GM10847 (cell line): ENCODE data around the gene DUSP10.

ENCODE experiments used
- POLR2A ChIP-seq: IDR thresholded peaks from 2 replicates; pipeline ENCODE4 v1.6.1; 2011; ENCODE audit not compliant: insufficient read length; ENCODE audit errors: extremely low read depth

DUSP10 gene

GRCh38 chr1:221747839-221748238 is 6.0 kb upstream of the DUSP10 start:
- no peak for TF ChIP-seq POLR2A

- no peak for TF ChIP-seq POLR2A
These were observed 1.7 kb upstream of the DUSP10 start for GRCh38 chr1:221743416-221744208.

DNA sequence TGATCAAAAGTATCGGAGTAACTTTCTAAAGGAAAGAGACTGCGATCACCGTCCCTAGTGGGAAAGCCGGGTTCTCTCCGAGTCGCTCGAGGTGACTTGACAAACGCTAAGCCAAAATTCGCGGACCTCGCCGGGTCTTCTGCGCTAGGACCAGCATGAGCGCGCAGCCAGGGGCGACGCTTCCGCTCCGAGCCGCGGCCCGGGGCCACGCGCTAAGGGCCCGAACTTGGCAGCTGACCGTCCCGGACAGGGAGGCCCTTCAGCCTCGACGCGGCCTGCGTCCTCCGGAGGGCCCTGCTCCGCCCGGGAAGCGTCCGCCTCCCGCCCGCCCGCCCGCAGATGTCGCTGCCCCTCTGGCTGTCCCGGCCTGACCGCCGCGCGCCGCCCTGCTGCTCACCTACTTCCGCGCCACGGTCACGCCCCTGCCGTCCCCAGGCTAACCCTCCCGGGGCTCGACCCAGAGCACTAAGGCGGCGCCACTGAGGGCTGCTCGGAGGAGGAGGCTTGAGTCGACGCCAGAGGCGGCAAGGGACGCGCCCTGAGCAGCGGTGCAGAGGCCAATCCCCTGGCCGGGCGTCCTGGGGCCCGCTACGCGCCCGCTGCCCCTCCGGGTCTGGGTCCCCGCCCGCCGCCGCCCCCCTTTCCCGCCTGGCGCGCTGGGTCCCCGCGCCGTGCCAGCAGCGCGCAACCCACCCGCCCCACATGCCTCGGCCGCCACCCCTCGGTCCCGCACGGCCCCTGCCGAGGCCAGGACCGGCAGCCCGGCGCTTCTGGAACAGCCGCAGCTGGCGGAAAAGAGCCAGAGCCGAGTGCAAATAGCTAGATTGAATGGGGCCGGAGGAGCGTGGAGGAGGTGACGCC is 896 bp upstream of the DUSP10 start:
- TF ChIP-seq POLR2A, result peak; percentile 72

DNA sequence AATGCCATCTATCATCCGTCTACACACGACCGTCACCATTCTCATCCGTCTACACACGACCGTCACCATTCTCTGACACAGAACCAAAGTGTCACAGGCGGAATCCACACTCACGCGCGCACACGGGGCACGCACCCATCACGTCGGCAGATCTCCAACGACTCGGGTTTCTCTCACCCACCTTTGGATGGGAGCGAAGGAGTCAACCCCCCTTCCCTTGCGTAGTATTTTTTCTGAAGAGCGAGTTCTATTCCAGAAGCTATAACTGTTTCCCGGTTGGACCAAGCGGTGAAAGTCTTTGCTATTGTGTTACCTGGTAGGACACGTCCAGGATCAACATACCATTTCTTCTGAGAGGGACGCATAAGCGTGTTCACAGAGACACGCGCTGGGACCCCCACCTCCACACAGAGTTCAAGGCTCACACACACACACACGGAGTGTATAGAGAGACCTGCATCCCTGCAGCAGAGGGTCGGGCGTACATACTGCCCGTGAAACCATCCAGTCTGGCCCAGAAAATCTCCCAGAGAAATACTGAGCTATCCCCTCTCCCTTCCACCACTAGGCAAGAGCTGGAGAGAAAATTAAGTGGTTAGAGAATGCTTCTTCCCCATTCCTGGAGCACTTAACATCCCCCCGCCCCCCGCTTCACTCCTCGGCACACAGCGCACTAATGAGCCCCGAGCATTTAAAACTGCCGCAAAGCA is 741 bp downstream of the DUSP10 start:
- no peak for TF ChIP-seq POLR2A

DNA sequence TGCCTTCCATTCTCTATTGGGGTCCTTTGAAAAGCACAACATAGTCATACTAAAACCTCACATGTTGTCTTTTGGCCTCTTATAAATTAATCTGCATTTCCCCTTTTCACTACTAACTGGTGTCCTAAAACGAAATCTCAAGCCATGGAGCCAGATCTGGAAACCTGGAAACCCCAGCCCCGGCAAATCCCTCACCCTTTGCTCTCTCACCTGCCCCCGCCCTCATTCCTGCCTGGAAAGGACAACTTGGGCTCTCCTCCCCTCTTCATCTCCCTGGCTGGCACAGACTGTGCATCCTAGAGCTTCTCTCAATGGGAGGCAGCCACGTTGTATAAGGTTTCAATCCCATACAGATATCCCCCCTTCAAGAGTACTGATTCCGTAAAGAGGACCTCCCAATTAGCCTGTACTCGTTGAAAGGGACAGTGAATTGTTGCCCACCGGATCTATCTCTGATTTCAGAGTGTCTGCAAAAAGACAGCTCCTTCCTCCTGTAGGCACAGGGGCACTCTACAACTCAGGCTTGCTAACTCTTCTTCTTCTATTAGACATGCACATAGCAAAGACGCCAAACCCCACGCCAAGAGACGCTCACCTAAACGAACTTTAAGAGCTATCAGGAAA is 1.4 kb downstream of the DUSP10 start:
- TF ChIP-seq POLR2A, result no peak

DNA sequence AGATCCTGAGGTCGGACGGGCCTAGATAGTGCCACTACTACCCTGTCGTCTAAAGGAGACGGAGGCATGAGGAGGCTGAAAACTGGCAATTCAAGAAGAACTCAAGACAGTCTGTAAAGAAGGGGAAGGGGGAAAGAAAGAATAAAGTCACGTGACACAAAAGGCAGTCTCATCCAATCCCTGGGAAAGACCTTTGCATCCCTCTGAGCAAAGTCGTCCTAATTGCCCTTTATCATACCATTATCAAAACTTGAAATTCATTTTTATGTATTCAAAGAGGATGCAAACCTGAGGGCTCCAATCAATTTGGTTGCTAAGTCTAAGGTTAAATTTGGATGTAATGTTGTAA is 2.2 kb downstream of the DUSP10 start:
- TF ChIP-seq POLR2A, result no peak

DNA sequence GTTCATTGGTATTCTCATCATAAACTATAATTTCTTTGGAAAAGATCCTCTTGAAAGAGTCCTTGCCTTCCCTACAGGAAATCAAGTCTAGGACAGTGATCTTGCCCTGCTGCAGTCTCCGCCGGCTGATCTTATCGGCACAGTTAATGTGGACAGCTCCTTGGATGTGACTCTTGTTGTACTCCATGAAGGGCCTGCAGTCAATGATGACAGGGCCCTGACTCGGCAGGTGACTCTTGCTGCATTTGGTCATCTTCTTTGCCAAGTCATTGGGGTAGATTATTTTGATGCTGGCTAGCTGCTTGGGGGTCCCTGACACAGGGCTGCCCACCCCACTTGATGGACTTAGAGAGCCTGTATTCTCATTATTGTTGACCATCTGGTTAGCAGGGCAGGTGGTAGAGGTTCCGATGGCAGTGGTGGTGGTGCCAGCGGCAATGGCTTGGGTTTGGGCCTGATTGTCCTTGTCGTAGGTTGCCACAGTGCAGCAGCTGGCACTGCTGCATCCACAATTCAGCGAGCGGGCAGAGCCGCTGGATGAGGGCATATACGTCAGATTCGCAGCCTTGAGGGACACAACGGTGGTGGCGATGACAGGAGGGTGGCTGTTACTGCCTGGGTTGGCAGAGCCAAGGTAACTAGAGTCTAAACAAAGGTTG is 2.7 kb downstream of the DUSP10 start:
- TF ChIP-seq POLR2A, result no peak

DNA sequence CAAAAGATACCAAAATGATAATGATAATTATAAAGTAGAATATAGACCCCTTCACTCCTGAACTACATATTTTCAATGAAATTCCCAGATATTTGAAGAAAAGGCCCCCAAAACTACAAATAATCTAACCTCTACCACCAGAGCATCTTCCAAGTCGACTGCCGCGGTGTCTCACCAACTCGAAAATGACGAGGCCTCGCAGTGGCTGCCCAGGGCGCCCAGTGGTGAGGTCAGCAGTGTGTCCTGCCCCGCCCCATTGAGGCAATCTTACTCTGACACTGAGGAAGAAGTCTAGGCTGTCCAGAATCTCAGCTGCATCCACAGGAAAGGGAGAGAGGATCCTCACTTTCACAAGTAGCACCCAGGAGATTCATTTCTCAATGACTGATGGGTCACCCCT is 5.2 kb downstream of the DUSP10 start:
- TF ChIP-seq POLR2A, result no peak

DNA sequence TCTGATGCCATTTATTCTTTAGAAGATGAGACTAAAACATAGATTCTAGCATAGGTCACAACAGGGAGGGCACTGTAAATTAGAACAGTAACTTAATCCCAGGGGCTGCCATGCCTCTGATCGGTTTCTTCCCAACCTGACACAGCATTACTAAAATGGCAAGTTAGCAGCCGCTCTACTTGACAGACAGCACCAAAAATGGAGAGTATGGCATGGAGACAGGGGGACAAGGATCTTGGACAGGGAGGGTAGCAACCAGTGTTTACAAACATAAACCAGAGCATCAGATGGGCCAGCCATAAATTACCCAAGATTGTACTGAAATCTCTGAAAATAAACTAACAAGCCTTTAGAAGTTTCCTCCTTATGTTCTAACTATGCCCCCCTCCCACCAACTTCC is 5.9 kb downstream of the DUSP10 start:
- TF ChIP-seq POLR2A, result no peak

- no peak for TF ChIP-seq POLR2A
These were observed 7.7 kb downstream of the DUSP10 start for GRCh38 chr1:221734187-221734586.

GRCh38 chr1:221732052-221732451 is 9.8 kb downstream of the DUSP10 start:
- no peak for TF ChIP-seq POLR2A

DNA sequence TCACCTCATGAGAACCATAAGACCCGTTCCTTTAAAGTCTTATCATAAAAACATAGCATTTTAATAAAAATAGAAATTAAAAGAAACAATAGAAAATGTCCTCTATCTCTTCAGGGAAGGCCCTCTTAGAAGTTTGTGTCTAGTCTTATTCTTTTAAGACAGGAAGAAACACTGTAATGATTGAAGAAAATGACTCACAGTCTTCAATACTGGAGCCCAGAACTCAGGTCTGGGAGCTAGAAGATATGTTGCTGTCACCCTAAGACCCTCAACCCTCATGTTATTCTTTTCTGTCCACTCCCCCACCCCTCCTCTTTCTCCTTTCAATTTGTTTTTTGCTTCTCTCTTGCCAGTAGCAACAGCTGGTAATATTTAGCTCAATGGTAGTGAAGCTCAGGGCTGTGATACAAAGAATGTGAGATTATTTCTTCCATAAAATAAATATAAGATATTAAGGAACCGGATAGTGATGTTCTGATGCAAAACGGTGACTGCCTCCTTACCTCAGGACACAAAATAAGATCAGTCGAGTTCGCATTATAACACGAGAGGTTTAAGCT is 12.0 kb downstream of the DUSP10 start:
- no peak for TF ChIP-seq POLR2A

GRCh38 chr1:221728037-221728505 is 13.8 kb downstream of the DUSP10 start:
- no peak for TF ChIP-seq POLR2A

DNA sequence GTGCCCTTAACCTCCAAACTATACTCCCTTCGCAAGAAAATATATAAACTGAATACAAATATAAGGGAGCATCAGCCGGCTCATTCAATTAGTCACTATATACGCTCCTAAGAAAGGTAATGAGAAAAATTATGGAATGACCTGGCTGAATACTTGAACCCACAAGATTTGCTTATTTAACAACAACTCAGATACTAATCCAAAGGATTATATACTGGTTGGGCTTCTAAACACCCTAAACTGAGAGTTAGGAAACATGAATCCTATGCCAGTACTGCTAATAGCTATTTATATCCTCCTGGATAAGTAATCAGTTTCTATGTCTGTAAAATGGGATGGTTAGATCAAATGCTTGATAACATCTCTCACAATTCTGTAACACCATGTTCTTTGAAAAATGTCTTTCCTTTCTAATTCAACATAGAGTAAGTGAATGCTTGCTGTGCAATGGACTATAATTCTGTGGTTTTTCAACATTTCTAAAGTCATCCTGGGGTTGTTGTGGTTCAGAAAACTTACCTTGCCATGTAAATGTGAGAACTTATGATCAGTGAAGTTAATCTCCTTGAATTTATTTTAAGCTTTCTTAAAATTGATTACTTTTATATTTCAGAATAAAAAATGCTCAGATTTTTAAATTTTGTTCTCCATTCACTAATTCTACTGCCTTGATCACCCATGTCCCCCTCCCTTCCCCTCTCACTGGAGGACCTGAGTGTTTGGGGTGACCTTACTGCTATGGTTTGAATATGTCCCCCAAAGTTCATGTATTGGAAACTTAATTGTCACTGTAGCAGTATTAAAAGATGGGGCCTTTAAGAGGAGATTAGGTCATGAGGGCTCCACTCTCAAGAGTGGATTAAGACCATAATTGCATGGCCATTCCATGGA is 14.5 kb downstream of the DUSP10 start:
- no peak for TF ChIP-seq POLR2A
